GM12878 (cell line): ENCODE data around the gene ANTKMT. TPM values are rescaled to one million over a fixed set of nuclear protein-coding genes. Genes with fewer than 3 reads are reported as not detected.

Source experiments
- ATAC-seq: fragments of 200-7000 bp; cut with Tn5 transposase; 3 replicates; pipeline ENCODE4 v1.9.1; 2020; ENCODE audit warnings: mild to moderate bottlenecking, moderate library complexity
- BruUV-seq: library from RNA; stranded (reverse); fragments of 400-500 nt; replicated peaks from 2 replicates; lab custom pipeline; 2021; lab: Mats Ljungman, UMichigan
- CTCF ChIA-PET: fragments of 300-600 bp; sonication (Branson Sonifier 250); formaldehyde crosslinking; extraction: SDS; loops from one replicate; lab custom pipeline; 2021; ENCODE audit warnings: inconsistent platforms; lab: Yijun Ruan, JAX
- POLR2A ChIA-PET: fragments of 350-600 bp; formaldehyde crosslinking; extraction: SDS; loops from one replicate; lab custom pipeline; 2021; ENCODE audit warnings: inconsistent platforms; lab: Charles Lee
- RAD21 ChIA-PET: fragments of 300-600 bp; sonication (Branson Sonifier 250); formaldehyde crosslinking; loops from one replicate; lab custom pipeline; 2023; ENCODE audit warnings: antibody characterized with exemption; ENCODE audit not compliant: unreplicated experiment; lab: Charles Lee
- SMC1A ChIA-PET: fragments of 300-600 bp; sonication (Branson Sonifier 250); formaldehyde crosslinking; loops from one replicate; lab custom pipeline; 2023; ENCODE audit not compliant: unreplicated experiment, uncharacterized antibody; lab: Charles Lee
- DNase-seq: peaks from one replicate; pipeline ENCODE4 v3.0.0-alpha.2; 2011; ENCODE audit warnings: low read depth, low spot score
- FAIRE-seq: peaks from 3 replicates; lab custom pipeline; 2011; peaks lifted over from hg19 to GRCh38; lab: Jason Lieb, UNC
- H2AFZ ChIP-seq: 2 replicates; pipeline ENCODE4 v1.6.0; 2011; ENCODE audit warnings: low read depth, low read length, control low read depth; ENCODE audit not compliant: control insufficient read depth
- H3K27ac ChIP-seq: 2 replicates; pipeline ENCODE4 v1.5.1; 2011; ENCODE audit warnings: control low read depth; ENCODE audit not compliant: control insufficient read depth, insufficient read depth
- H3K27me3 ChIP-seq, 2 experiments: replicated peaks in 1 of 2; 2 replicates each; pipeline versions ENCODE4 v1.6.0 to v1.6.1; 2011; ENCODE audit warnings: low read length in 1 of 2; ENCODE audit not compliant: control insufficient read depth in 2 of 2, insufficient read depth in 2 of 2
- H3K36me3 ChIP-seq, 2 experiments: 2 replicates each; pipeline ENCODE4 v1.5.1; 2011; ENCODE audit warnings: low read length in 1 of 2; ENCODE audit not compliant: control insufficient read depth in 2 of 2, insufficient read depth in 2 of 2
- H3K4me1 ChIP-seq: 2 replicates; pipeline ENCODE4 v1.6.1; 2011; ENCODE audit warnings: mild to moderate bottlenecking, low read length, moderate library complexity, mixed read lengths; ENCODE audit not compliant: control insufficient read depth, insufficient read depth
- H3K4me2 ChIP-seq: 2 replicates; pipeline ENCODE4 v1.6.0; 2011; ENCODE audit warnings: control low read depth; ENCODE audit not compliant: control insufficient read depth, insufficient read depth
- H3K4me3 ChIP-seq: fragments of 200-600 bp; sonication (generic); 2 replicates; pipeline ENCODE4 v1.5.1; 2016
- H3K79me2 ChIP-seq: 2 replicates; pipeline ENCODE4 v1.6.0; 2011; ENCODE audit warnings: low read length; ENCODE audit not compliant: control insufficient read depth, insufficient read depth
- H3K9ac ChIP-seq: 2 replicates; pipeline ENCODE4 v1.8.0; 2011; ENCODE audit warnings: low read length, control low read depth, mixed read lengths; ENCODE audit not compliant: control insufficient read depth, insufficient read depth
- H3K9me3 ChIP-seq: replicated peaks from 3 replicates; pipeline ENCODE4 v1.5.1; 2011; ENCODE audit warnings: mild to moderate bottlenecking, low read length; ENCODE audit not compliant: control insufficient read depth, insufficient read depth
- H4K20me1 ChIP-seq: 2 replicates; pipeline ENCODE4 v1.6.0; 2011; ENCODE audit not compliant: control insufficient read depth, insufficient read depth
- FOXM1 ChIP-seq: IDR thresholded peaks from 2 replicates; pipeline ENCODE4 v1.6.1; 2012; ENCODE audit warnings: low read depth, mild to moderate bottlenecking, inconsistent platforms, low read length, moderate library complexity
- JUND ChIP-seq: IDR thresholded peaks from 2 replicates; pipeline ENCODE4 v1.6.1; 2012; ENCODE audit warnings: low read depth, mild to moderate bottlenecking, low read length, improper control_type of control experiment, moderate library complexity
- KAT2A ChIP-seq: conservative IDR thresholded peaks from 2 replicates; pipeline ENCODE4 v1.6.1; 2011; ENCODE audit warnings: low read depth, low read length; ENCODE audit not compliant: control insufficient read depth
- ZNF274 ChIP-seq: IDR thresholded peaks from one replicate; pipeline ENCODE4 v1.8.0; 2011; ENCODE audit not compliant: insufficient read length, insufficient read depth
- WGBS: methylation state at CpG from one replicate; pipeline ENCODE4 v1.1.6; 2016; ENCODE audit warnings: low lambda C conversion rate; ENCODE audit not compliant: insufficient replicate concordance, insufficient coverage; ENCODE audit errors: missing lambda C conversion rate; 5-methylcytosine and 5-hydroxymethylcytosine counted together
- in situ Hi-C: fragments of 300-500 bp; cut with MboI; formaldehyde crosslinking; loops from 9 replicates; pipeline ENCODE4 v1.14.3; 2018; ENCODE audit warnings: mixed read lengths
- intact Hi-C: fragments of 100-400 bp; cut with micrococcal nuclease; formaldehyde crosslinking; loops from one replicate; pipeline ENCODE4 v1.14.2; 2022; ENCODE audit not compliant: unreplicated experiment
- polyA plus RNA-seq, 11 experiments: library from polyadenylated mRNA; depleted of rRNA in 4 of 11; unstranded in 6 of 11; stranded (reverse) in 5 of 11; fragments of >200 nt; fragmentation: Nextera tagmentation in 4 of 11; fragmentation: Illumina TruSeq in 1 of 11; extraction: Ambion mirVana in 4 of 11; extraction: Trizol in 1 of 11; gene quantifications; 1 replicate in 1 of 11; 2 replicates in 10 of 11; pipeline versions ENCODE4 v1.2.1 to v1.2.3, GENCODE V29; 2011 to 2016; ENCODE audit warnings: inconsistent platforms in 2 of 11, missing spikeins in 2 of 11, low read depth in 1 of 11
- total RNA-seq, 4 experiments: library from RNA; depleted of rRNA in 3 of 4; stranded (reverse); fragments of >200 nt in 3 of 4; fragmentation: Illumina TruSeq in 1 of 4; extraction: Trizol in 1 of 4; gene quantifications; 2 replicates each; pipeline versions ENCODE4 v1.2.1 to v1.2.3, GENCODE V29; 2013 to 2021
- TF ChIP-seq, protein P1 (sequence below): fragments of 450-650 bp; IDR thresholded peaks from 2 replicates; pipeline ENCODE4 v1.6.1; 2017; ENCODE audit warnings: borderline replicate concordance

ANTKMT gene
- total and polyA plus RNA-seq, 10 of the 15 experiments (the other 5 are each of a cell fraction or from before 2014, with no cell fraction given): 0.58 to 60.5 (median 25.8) TPM

DNA sequence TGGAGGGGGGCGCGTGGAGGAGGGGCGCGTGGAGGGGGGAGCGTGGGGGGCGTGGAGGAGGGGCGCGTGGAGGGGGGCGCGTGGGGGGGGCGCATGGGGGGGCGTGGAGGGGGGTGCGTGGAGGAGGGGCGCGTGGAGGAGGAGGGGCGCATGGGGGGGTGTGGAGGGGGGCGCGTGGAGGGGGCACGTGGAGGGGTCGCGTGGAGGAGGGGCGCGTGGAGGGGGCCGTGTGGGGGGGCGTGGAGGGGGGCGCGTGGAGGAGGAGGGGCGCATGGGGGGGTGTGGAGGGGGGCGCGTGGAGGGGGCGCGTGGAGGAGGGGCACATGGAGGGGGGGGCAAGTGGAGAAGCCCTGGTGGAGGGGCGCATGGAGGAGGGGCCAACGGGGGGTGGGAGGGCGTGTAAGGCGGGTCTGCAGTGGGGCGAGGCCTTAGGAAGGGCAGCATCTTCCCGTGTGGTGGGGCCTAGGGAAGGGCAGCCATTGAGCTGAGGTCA is 46.8 kb downstream of the ANTKMT start:
- no peak for ATAC-seq
- SMC1A ChIA-PET: no interaction called here
- Histone ChIP-seq H3K27me3 (no peaks in the 10 kb centered on the region), H3K36me3 (no peaks in the 10 kb centered on the region), H3K4me3 (no peak overlapping the region), H3K27ac (no peak overlapping the region), H3K4me1 (no peaks in the 10 kb centered on the region), H2AFZ (no peak overlapping the region), H3K4me2 (no peak overlapping the region), H3K9ac (no peak overlapping the region), H4K20me1 (no peaks in the 10 kb centered on the region), H3K9me3 (no peaks in the 10 kb centered on the region), H3K79me2 (no peaks in the 10 kb centered on the region)
- no peak for FAIRE-seq
- CTCF ChIA-PET: no interaction called here
- intact Hi-C loops: no loop called here
- no peak for DNase-seq
- in situ Hi-C loops: no loop called here
- no peak for TF ChIP-seq FOXM1
- RAD21 ChIA-PET: no interaction called here
- BruUV-seq: no TSS peak
- POLR2A ChIA-PET: no interaction called here
- WGBS: 29% methylated on average over 4 of the region's 38 CpGs

DNA sequence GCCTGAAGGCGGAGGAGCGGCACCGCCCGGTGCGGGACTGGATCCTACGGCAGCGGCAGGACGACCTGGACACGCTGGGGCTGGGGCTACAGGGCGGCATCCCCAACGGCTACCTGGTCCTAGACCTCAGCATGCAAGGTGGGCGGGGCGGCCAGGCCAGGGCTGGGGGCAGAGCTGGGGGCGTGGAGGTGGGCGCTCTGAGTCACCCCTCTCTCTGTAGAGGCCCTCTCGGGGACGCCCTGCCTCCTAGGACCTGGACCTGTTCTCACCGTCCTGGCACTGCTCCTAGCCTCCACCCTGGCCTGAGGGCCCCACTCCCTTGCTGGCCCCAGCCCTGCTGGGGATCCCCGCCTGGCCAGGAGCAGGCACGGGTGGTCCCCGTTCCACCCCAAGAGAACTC is 47.5 kb downstream of the ANTKMT start:
- no peak overlapping the region for H2AFZ ChIP-seq
- no peaks in the 10 kb centered on the region for H3K36me3 ChIP-seq
- ATAC-seq: peak; percentile 47
- H3K4me2 ChIP-seq: no peak overlapping the region
- DNase-seq: no peak
- intact Hi-C loops: no loop called here
- CTCF ChIA-PET: no interaction called here
- no peak overlapping the region for H3K4me3 ChIP-seq
- POLR2A ChIA-PET: no interaction called here
- H3K27me3 ChIP-seq: no peaks in the 10 kb centered on the region
- no peaks in the 10 kb centered on the region for H3K9me3 ChIP-seq
- in situ Hi-C loops: no loop called here
- no peak for FAIRE-seq
- SMC1A ChIA-PET: no interaction called here
- H4K20me1 ChIP-seq: no peaks in the 10 kb centered on the region
- BruUV-seq: no TSS peak
- TF ChIP-seq JUND (no peak), KAT2A (no peak), ZNF274 (no peak)
- TF ChIP-seq, protein P1, sequence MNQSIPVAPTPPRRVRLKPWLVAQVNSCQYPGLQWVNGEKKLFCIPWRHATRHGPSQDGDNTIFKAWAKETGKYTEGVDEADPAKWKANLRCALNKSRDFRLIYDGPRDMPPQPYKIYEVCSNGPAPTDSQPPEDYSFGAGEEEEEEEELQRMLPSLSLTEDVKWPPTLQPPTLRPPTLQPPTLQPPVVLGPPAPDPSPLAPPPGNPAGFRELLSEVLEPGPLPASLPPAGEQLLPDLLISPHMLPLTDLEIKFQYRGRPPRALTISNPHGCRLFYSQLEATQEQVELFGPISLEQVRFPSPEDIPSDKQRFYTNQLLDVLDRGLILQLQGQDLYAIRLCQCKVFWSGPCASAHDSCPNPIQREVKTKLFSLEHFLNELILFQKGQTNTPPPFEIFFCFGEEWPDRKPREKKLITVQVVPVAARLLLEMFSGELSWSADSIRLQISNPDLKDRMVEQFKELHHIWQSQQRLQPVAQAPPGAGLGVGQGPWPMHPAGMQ: no peak
- no peaks in the 10 kb centered on the region for H3K4me1 ChIP-seq
- H3K9ac ChIP-seq: no peak overlapping the region
- RAD21 ChIA-PET: no interaction called here
- WGBS: 53% methylated on average over 20 of the region's 21 CpGs
- no peaks in the 10 kb centered on the region for H3K79me2 ChIP-seq
- H3K27ac ChIP-seq: no peak overlapping the region
